SU-DHL-6 (cell line): ENCODE data around the gene RIN3.

ENCODE experiments used
- H2AFZ ChIP-seq: fragments of 200-600 bp; sonication (generic); 2 replicates; pipeline ENCODE4 v1.6.1; 2014; ENCODE audit warnings: low read depth, mild to moderate bottlenecking, moderate library complexity, mixed read lengths, antibody characterized with exemption, low read length; ENCODE audit not compliant: severe bottlenecking
- H3F3A ChIP-seq: fragments of 200-600 bp; shearing (Covaris generic); 2 replicates; pipeline ENCODE4 v1.6.0; 2016; ENCODE audit warnings: antibody characterized with exemption, mild to moderate bottlenecking; ENCODE audit not compliant: insufficient read depth
- H3K27ac ChIP-seq: fragments of 200-600 bp; sonication (generic); 2 replicates; pipeline ENCODE4 v1.5.1; 2016; ENCODE audit warnings: low read depth, mild to moderate bottlenecking, low read length, moderate library complexity, mixed read lengths
- H3K27me3 ChIP-seq: fragments of 200-600 bp; sonication (generic), shearing (Covaris generic); 2 replicates; pipeline ENCODE4 v1.6.0; 2014; ENCODE audit warnings: mild to moderate bottlenecking, low read length
- H3K36me3 ChIP-seq: fragments of 200-600 bp; sonication (generic); 2 replicates; pipeline ENCODE4 v1.6.1; 2014; ENCODE audit warnings: mild to moderate bottlenecking, low read length, mixed read lengths
- H3K4me2 ChIP-seq: fragments of 300-600, 200-600 bp; shearing (Covaris generic), sonication (generic); 2 replicates; pipeline ENCODE4 v1.6.0; 2014; ENCODE audit warnings: low read length, low read depth, mild to moderate bottlenecking; ENCODE audit not compliant: poor library complexity, severe bottlenecking
- H3K4me3 ChIP-seq: fragments of 200-600 bp; sonication (generic); 2 replicates; pipeline ENCODE4 v1.5.1; 2014; ENCODE audit warnings: antibody characterized with exemption, low read length, mild to moderate bottlenecking, mixed read lengths; ENCODE audit not compliant: insufficient read depth, poor library complexity, severe bottlenecking
- H3K79me2 ChIP-seq: fragments of 200-600 bp; sonication (generic); 2 replicates; pipeline ENCODE4 v1.6.1; 2014; ENCODE audit warnings: mild to moderate bottlenecking, low read length, moderate library complexity; ENCODE audit not compliant: insufficient read depth
- H3K9ac ChIP-seq: fragments of 200-600 bp; sonication (generic); 2 replicates; pipeline ENCODE4 v1.7.0; 2014; ENCODE audit warnings: mild to moderate bottlenecking, low read length
- H3K9me2 ChIP-seq: fragments of 200-600 bp; sonication (generic); replicated peaks from 2 replicates; pipeline ENCODE4 v1.6.1; 2014; ENCODE audit warnings: low read length; ENCODE audit not compliant: insufficient read depth
- H3K9me3 ChIP-seq: fragments of 200-600 bp; sonication (generic); 2 replicates; pipeline ENCODE4 v1.6.1; 2014; ENCODE audit warnings: low read length, mixed read lengths; ENCODE audit not compliant: insufficient read depth
- H4K20me1 ChIP-seq: fragments of 200-600 bp; sonication (generic); 2 replicates; pipeline ENCODE4 v1.6.1; 2014; ENCODE audit warnings: low read depth, mild to moderate bottlenecking, antibody characterized with exemption, low read length, moderate library complexity, mixed read lengths
- CTCF ChIP-seq: fragments of 200-600 bp; sonication (generic); IDR thresholded peaks from one replicate; pipeline ENCODE4 v1.5.1; 2017; ENCODE audit warnings: antibody characterized with exemption, mild to moderate bottlenecking, low read length, moderate library complexity; ENCODE audit not compliant: insufficient read depth, poor library complexity, severe bottlenecking
- EZH2phosphoT487 ChIP-seq: fragments of 200-600 bp; sonication (generic), shearing (Covaris generic); conservative IDR thresholded peaks from 2 replicates; pipeline ENCODE4 v1.6.1; 2018; ENCODE audit warnings: mild to moderate bottlenecking, antibody characterized with exemption, low read length, moderate library complexity, mixed read lengths

RIN3 gene

DNA sequence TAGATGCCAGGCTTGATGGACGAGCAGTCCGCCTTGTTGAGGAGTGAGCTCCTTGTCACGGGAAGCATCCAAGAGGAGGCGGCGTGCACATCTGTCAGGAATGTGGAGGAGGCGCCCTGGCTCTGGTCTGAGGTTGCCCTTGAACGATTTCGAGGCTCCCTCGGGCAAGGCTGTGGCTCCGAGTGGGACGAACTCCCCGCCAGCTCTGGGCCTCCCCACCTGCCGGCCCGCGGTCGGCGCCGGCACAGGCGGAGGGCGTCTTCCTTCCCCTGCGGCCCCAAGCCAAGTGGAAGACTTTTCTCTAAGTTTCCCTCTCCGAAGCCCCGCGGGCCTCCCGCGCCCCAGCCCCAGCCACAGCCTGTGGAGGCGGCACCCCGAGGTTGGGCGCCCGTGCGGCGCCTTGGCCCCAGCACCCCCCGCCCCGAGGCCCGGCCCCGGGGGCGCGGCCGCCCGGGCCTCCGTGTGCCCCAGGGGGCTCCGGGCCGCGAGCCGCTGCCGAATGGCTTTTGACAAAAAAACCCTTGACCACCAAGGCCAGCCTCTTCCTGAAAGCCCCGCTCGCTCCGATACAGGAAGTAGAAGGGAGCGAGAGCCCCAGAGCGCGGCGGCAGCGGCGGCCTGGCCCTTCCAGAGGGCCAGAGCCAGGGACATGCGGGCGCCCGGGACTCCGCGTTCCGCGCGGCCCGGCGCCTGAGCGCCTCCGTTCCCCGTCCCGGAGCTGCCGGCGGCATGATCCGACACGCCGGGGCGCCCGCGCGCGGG lies at the start of gene RIN3:
TSS of gene RIN3 (plus strand) at position 578 of the 762 bp plus-strand sequence. CDS start at position 730, 152 bp downstream.
- H3K79me2 ChIP-seq, result no peaks in the 10 kb centered on the region
- H3K9me3 ChIP-seq, result no peaks in the 10 kb centered on the region
- H3K9ac ChIP-seq, result no peak within 1 kb of the TSS
- no peak within 1 kb of the TSS for H3K4me3 ChIP-seq
- H3K27me3 ChIP-seq, result no peaks in the 10 kb centered on the region
- no peaks in the 10 kb centered on the region for H3K9me2 ChIP-seq
- no peak within 1 kb of the TSS for H2AFZ ChIP-seq
- H4K20me1 ChIP-seq, result no peaks in the 10 kb centered on the region
- no peak within 1 kb of the TSS for H3K4me2 ChIP-seq
- no peaks in the 10 kb centered on the region for H3K36me3 ChIP-seq
- no peak within 1 kb of the TSS for H3K27ac ChIP-seq
- H3F3A ChIP-seq, result no peaks in the 10 kb centered on the region
- TF ChIP-seq EZH2phosphoT487 (no peak), CTCF (no peak)

GRCh38 chr14:92464156-92464555 lies 49.4 kb upstream of the RIN3 start:
- no peak overlapping the region for H3K4me2 ChIP-seq
- TF ChIP-seq CTCF (no peak), EZH2phosphoT487 (no peak)
- H3F3A ChIP-seq, result no peaks in the 10 kb centered on the region
- H3K9me3 ChIP-seq, result peaks cover 6% of the 10 kb centered on the region; the same call in 1 of the 2 replicates
- no peaks in the 10 kb centered on the region for H3K79me2 ChIP-seq
- no peaks in the 10 kb centered on the region for H3K27me3 ChIP-seq
- H3K9me2 ChIP-seq, result no peaks in the 10 kb centered on the region
- H3K36me3 ChIP-seq, result no peaks in the 10 kb centered on the region
- H3K4me3 ChIP-seq, result no peak overlapping the region
- no peak overlapping the region for H2AFZ ChIP-seq
- no peaks in the 10 kb centered on the region for H4K20me1 ChIP-seq
- no peak overlapping the region for H3K27ac ChIP-seq
- H3K9ac ChIP-seq, result no peak overlapping the region

- no peaks in the 10 kb centered on the region for H4K20me1 ChIP-seq
- H3K27me3 ChIP-seq, result no peaks in the 10 kb centered on the region
- H3K79me2 ChIP-seq, result no peaks in the 10 kb centered on the region
- no peaks in the 10 kb centered on the region for H3K9me2 ChIP-seq
- no peak overlapping the region for H3K4me2 ChIP-seq
- H3K27ac ChIP-seq, result no peak overlapping the region
- no peak overlapping the region for H2AFZ ChIP-seq
- H3K36me3 ChIP-seq, result no peaks in the 10 kb centered on the region
- peaks cover 6% of the 10 kb centered on the region; the same call in 1 of the 2 replicates for H3K9me3 ChIP-seq
- TF ChIP-seq CTCF (no peak), EZH2phosphoT487 (no peak)
- H3K4me3 ChIP-seq, result no peak overlapping the region
- no peaks in the 10 kb centered on the region for H3F3A ChIP-seq
- no peak overlapping the region for H3K9ac ChIP-seq
Observed at GRCh38 chr14:92464716-92465115, 48.9 kb upstream of the RIN3 start.
